Germinal center (tissue), 1 donor: Measurements from ENCODE around the gene PCYT1B.
"Not testable (repeated sequence)": the region's sequence is repeated elsewhere in the genome, so short reads cannot be mapped to it uniquely, and the experiment has no call there.

Source experiments
- DNase-seq: peaks from one replicate; pipeline ENCODE4 v3.0.0; 2012; ENCODE audit warnings: mixed read lengths, low spot score

The PCYT1B gene

GRCh38 chrX:24647257-24648058, at the start of gene PCYT1B:
PCYT1B (minus strand) TSS chrX:24647347; CDS start chrX:24647105, 242 bp downstream.
- peak; percentile 51 for DNase-seq

- DNase-seq = no peak
Observed at GRCh38 chrX:24696294-24696693, 49.1 kb upstream of the PCYT1B start.

DNA sequence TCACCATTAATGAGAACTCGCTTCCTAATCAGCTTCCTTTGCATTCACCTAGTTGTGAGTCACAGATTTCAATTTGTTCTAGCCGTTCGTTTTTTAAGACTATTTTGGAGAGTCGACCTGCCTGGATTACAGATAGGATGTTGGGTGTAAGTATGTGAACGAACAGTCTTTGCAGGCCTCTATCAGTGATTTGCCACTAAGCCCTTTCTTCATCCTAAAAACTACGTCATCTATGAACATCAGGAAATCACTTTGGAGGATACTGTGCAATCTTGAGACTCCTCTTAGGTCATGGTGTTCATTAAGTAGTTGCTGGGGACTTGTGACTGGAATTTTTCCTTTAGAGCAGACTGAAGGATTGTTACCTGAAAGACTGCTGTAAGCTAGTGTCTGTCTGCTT, 47.7 kb upstream of the PCYT1B start:
- no peak for DNase-seq

DNA sequence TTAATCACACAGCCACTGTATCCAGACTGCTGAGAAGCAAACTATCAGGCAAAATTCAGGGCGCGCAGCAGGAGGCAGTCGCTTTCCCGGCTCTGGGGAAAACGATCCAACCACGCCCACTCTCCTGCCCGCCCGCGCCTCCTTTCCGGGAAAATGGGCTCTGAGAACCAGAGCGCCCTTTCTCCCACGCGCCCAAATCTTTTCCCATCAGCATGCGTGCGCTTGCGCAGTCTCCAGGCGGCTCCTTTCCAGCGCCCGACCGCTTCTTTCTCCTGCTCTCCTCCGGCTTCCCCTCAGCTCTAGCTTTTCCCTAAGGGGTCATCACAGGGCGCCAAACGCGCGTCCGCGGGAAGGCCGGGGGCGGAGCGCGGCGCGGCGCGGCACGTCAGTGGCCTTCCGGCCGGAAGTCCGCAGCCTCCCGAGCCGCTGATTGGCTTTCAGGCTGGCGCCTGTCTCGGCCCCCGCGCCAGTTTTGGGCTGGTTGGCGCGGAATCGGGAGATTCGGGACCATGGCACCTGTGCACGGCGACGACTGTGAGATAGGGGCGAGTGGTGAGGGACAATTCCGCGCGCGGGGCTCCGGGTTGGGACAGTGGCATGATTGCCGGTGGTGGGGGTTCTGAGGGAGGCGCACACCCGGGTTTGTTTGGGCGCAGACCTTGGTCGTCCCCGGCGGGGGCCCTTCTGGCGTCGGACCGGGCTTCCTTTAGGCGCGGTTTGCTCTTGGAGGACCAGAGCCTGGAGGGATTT, 46.5 kb upstream of the PCYT1B start, which contains the start of gene POLA1:
TSS of gene POLA1 (plus strand) at position 466 of the 750 bp plus-strand sequence. CDS start at position 510, 44 bp downstream.
- DNase-seq = peak; percentile 83

DNA sequence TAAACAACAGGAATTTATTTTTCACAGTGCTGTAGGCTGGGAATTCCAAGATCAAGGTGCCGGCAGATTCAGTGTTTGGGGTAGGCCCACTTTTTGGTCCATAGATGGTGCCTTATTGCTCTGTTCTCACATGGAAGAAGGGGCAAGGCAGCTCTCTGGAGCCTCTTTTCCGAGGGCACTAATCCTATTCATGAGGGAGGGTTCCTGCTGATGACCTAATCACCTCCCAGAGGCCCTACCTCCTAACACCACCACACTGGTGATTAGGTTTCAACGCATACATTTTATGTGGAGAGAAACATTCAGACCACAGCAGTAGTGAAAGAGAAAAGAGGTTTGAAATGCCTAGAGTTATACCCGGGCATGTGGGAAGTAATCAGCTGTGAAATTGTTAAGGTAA, 45.2 kb upstream of the PCYT1B start:
- DNase-seq = no peak

- no peak for DNase-seq
Observed at GRCh38 chrX:24684048-24684447, 36.9 kb upstream of the PCYT1B start.

- no peak for DNase-seq
Observed at GRCh38 chrX:24682739-24683432, 35.7 kb upstream of the PCYT1B start.

GRCh38 chrX:24676403-24677024, 29.4 kb upstream of the PCYT1B start:
- DNase-seq = peak; percentile 18

DNA sequence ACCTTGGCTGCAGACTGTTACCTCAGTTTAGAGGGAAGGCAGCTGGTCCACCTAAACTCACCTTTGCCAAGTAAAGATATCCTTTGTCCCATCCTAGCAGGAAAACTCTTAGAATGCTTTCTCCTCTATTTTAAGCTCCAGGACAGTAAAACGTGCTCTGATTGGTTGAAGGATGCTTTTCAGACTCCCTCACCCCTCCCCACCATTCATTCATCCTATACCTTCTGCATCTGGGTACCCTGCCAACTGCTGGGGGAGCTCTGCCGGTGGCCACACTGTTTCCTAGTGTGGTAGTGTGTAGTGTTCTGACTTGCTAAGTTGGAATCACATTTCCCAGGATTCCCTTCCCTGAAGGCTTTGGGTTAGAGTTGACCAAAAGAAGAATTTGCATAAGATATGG, 26.3 kb upstream of the PCYT1B start:
- no peak for DNase-seq

GRCh38 chrX:24672701-24673190, 25.6 kb upstream of the PCYT1B start:
- no peak for DNase-seq

DNA sequence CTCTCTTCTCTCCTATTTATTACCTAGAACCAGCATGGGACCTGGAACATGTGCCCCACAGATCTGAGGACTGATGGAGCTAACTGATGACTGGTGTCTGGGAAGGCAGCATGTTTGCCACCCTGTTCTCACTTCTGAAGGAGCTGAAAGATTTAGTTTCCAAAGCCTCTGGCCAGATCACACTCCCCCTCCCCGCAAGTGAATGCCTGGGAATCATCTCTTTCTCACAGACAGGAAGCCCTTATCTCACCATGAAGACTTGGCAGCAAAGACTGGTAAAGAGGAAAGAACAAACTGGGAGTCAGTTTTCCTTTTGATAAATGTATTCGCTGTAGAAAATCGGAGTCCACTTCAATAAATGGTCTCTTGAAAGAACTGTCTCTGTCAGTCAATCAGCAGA, 21.0 kb upstream of the PCYT1B start:
- DNase-seq = no peak

DNA sequence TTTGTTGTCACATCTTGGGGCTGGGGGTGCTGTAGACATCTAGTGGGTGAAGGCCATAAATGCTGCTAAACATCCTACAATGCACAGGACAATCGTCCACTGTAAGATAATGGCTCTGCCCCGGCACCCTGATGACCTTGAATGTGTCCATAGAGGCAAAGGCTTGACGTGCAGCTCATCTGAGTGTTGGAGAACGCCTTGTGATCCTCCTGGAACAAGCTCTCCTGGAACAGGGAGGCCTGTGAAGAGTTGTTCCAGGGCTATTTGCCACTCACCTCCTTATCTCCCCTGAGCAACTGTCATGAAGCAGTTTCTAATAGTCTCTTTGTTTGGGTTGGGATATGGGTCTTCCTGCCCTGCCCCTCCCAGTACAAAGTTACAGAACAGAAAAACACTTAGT, 15.2 kb upstream of the PCYT1B start:
- no peak for DNase-seq

GRCh38 chrX:24661292-24661691, 14.1 kb upstream of the PCYT1B start:
- DNase-seq = no peak

GRCh38 chrX:24659646-24660045, 12.5 kb upstream of the PCYT1B start:
- DNase-seq = no peak

- no peak for DNase-seq
Observed at GRCh38 chrX:24659106-24659505, 12.0 kb upstream of the PCYT1B start.

GRCh38 chrX:24658421-24658820, 11.3 kb upstream of the PCYT1B start:
- no peak for DNase-seq

DNA sequence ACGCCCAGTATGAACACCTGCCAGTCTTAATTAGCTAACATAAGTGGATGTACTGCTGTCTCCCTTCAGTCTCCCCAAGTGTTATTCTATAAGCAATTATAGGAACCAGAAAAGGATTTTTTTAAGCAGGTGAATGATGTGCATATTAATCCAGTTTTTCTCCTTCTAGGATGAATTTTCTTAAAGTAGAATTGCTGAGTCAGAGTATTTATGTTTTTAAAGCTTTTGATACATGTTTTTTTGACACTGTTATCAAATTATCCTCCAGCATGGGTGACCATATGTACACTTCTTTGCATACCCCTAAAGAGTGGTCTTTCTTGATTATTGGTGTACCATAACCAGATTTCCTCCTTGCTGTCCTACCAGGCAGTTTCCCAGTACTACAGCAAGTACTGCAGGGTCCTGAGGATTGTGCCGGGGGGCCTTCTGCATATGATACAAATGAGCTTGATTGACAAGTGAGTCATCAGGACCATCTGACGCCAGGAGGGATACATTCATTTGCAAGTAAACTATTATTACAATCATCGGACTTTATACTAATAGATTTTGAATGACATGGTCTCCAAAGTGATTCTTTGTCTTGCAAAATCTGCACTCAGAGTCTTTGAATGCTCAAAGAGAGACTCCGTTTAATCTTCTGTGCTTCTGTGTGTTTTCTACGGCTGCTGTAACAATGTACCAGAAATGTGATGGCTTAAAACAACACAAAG, 10.7 kb upstream of the PCYT1B start:
- DNase-seq = no peak

DNA sequence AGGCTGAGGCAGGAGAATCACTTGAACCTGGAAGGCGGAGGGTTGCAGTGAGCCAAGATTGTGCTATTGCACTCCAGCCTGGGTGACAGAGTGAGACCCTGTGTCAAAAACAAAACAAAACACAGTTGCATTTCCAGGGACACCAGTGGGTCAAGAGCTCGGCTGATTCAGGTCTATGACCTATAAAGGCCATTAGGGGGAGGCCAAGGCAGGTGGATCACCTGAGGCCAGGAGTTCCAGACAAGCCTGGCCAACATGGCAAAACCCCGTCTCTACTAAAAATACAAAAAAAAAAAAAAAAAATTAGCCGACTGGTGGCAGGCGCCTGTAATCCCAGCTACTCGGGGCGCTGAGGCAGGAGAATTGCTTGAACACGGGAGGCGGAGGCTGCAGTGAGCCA, 8.5 kb upstream of the PCYT1B start:
- DNase-seq = not testable (repeated sequence)

DNA sequence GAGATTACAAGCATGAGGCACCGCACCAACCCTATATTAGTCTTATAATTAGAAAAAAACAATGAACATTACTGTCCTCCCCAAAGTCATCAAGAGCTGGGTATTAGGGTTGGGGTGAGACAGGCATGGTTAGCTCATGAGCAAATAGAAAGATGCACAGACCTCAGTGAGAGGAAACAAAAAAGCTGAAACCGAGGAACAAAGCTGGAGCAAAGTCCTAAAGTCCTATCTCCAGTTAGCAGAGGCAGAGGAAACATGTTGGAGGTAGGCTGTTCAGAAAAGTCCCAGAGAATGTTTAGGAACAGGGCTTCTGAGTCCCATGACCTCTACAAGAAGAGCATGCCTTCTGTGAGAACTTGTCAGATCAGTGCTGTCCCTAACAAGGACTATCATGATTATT, 4.6 kb upstream of the PCYT1B start:
- no peak for DNase-seq

DNA sequence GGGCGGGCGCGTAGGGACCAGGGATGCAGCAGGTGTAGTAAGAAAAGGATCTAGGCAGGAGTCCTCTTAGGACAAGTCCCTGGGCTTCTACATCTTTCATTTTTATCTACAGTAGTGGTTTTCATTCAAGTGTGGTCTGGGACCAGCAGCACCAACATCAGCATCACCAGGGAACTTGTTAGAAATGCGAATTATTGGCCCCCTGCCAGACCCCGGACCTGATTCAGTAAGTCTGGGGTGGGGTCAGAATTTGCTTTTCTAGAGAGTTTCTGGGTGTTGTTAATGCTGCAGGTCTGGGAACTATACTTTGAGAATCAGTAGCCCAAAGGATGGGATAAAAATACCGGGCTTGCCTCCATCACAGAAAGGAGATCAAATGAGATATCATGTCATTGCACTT, 1.3 kb upstream of the PCYT1B start:
- DNase-seq = no peak

- no peak for DNase-seq
Observed at GRCh38 chrX:24646745-24647182, 383 bp downstream of the PCYT1B start.
